HG02623 (cell line): ENCODE results near the gene MRPL24.

Source experiments
- ATAC-seq: cut with Tn5 transposase; IDR thresholded peaks from one replicate; pipeline ENCODE4 v1.9.1; 2021; ENCODE audit warnings: moderate library complexity; ENCODE audit not compliant: unreplicated experiment

MRPL24 gene

GRCh38 chr1:156693848-156694689 is 46.8 kb downstream of the MRPL24 start:
- ATAC-seq: no peak

- ATAC-seq: no peak
These were observed 47.7 kb downstream of the MRPL24 start for GRCh38 chr1:156692925-156693847.

GRCh38 chr1:156692441-156692924 is 48.4 kb downstream of the MRPL24 start:
- no peak for ATAC-seq

DNA sequence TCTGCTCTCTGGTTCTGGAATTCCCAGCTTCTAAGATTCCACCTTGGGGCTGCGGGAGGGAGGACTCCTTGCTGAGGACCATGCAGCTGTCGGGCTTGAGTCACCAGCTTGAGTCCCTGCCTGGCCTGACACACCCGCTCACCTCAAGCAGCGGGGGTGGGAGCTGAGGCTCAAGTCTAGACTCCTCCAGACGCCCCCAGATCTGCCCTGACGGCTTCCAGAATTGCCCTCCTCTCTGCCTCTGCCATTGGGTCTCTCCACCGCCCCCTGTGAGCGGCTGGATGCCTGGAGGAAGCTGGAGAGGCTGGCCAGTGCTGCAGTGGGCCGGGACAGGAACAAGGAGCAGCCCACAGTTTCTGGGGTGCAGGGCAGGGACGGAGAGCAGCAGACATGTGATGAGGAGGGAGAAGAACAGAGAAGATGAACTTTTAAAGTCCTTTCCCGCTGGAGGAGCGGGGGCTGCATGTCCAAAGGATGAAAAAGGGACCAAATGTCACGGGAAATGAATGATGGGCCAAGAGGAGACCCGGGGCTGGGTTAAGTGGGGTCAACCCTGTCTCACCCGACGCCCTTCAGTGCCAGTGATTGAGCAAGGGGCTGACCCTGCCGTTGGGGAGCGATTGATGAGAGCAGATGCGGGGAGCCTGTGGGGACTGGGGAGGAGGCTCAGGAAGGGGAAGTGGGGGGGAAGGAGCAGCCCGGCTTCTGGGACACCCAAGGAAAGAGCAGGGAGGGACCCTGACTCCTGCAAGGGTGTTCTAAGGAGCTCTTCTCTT is 49.0 kb downstream of the MRPL24 start:
- ATAC-seq: no peak

- ATAC-seq: no peak
These were observed 49.7 kb downstream of the MRPL24 start for GRCh38 chr1:156691191-156691590.

DNA sequence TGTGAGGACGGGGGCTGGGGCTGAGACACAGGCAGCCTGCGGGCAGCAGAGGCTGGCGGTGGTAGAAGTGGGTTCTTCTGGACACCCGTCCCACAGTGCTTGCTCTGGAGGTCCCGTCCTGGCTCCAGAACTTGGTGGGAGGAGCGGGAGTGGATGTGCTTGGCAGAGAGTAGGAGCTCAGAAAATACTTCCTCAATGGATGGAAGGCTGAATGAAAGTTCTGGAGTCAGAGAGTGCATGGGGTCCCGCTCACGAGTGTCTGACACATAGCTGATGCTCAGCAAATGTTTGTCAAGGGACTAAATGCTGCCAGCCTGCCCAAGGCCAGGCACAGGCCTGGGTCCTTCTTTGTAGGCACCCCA is 50.2 kb downstream of the MRPL24 start:
- no peak for ATAC-seq

DNA sequence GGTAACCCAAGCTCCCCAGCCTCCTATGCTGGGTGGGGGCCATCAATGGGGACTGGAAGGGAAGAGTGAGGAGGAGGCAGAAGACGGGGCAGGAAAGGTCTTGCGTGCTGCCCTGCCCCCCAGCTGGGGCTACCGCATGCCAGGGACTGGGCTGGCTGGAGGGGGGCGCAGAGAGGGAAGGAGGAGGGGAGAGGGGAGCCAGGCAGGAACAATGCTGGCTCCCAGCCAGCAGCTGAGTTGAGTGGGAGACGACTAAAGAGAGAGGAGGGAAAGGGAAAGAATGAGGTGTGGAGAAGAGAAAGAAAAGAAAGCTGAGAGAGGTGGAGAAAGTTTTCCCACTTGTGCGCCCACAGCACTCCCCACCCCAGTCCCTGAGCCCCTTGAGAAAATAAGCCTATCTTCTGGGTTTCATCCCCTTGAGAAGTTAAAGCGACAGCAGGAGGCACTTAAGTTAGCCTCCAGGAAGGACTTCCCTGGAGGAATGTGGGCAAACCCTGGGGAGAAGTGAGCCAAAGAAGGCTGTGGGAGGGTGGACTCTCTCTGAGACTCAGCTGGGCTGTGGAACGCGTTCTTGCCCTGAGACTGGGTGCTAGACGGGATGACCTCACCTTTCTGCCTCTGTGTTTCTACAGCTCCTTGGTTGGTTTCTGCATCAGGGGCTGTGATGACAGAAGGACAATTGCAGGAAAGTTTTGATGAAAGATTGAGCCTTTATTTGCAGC is 50.8 kb downstream of the MRPL24 start:
- ATAC-seq: no peak

DNA sequence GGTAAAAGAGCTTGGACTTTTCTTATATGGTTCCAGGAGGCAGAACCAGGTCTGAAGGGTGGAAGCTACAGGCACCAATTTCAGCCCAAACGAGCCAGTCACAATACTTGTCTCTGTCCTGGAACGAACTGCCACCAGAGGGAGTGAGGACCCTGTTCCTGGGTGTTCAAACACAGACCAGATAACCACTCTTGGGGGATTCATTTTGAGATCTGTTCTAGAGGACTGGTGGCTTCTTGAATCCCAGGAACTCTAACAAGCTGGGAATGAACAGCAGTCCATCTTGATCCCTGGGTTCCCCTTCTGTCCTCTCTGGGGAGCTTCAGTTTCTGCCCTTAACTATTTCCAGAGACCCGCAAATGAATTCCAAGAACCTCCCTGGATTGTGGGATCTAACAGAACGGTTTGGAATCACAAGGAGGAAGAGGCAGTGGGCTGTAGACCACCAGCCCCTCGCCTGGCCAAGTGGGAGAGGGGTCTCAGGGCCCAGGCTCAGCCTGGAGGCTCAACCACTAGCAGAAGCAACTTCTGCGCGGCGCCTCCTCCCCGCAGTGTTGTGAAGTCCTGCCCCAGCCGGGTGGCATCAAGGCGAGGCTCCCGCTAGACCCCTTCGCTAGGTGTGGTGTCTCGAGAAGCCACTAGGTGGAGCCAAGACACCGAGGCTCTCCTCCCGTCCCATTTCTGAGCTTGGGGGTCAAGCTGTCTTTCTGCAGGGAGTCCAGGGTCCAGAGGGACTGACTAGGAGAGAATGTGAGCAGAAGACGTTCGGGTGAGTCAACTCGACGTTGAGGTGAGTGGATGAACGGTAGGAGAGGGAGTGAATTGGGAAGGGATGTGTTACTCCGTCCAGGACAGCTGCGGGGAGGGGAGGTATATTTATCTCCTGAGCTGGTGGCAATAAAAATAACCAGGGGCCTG is 51.6 kb downstream of the MRPL24 start:
- no peak for ATAC-seq
